ENCODE data around the gene PHKB.

Gene PHKB

DNA sequence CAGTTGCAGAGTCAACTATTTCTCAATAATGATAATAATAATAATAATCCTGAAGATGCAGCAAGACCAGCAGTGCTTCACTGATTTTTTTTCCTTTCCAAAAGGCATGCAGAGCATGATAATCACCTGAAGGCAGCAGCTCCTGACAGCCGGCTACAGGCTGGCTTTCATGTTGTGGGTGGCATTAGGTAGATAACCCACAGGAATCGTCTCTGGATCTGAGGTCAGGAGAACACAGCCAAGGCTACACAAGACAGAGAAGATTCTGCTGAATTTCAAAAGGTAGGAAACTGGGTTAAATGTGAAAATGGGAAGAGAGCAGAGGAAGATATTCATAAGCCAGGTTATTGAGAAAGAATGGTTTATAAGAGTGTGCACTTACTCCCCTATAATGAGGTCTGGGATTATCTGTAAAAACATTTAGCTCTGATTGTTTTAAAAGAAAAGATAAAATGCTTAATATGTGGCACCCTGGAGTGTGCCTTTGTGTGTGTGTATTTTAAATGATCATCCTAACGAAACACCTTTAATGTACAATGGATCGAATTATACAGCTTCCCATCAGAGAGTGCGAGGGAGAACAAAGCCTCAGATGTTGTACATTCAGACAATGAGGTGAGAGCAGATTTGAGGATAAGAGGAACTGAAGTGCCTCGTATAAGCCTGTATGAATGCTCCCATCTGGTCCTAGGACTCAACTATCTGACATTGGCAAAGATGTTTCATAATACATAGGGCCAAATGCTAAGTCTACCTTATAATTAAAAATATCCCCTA lies 273.1 kb downstream of the PHKB start:
- no peak for DNase-seq

DNA sequence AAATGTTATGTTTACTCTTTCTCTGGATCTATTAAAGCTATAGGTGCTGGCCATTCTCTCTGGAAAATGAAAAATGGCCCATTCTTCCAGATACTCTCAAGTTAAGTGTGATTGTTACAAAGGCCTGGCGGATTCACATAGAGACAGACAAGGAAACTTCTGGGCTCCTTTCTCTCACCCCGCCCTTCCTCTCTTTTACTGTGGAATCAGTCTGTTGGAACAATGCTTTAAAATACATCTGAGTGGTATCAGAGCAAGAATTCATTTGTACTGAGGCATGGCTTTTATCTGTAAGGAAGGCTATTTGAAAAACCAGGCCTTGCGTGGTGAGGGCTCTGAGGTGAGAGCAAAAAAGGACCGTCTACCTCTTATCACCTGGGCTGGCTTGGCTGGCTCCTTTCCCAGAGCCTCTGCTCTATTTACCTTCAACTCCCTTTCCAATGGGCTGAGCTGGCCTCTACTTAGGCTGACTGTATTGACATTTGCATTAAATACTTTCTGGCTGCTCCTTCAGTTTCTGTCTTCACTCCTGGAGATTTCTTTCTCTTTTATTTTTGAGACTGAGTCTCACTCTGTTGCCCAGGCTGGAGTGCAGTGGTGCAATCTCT lies 274.0 kb downstream of the PHKB start:
- DNase-seq = no peak

DNA sequence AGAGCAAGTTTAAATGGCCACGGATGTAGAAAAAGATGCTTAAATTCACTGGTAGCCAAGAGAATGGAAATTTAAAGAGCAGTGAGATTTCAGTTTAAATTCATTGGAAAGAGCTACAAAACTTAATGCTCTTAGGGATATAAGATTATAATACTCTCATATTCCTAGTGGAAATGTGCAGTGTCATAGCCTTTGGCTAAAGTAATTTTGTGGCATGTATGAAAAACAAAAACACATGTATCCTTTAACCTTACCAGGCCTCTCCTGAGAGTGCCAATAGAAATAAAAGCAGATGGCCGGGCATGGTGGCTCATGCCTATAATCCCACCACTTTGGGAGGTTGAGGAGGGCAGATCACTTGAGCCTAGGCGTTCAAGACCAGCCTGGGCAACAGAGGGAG lies 289.2 kb downstream of the PHKB start:
- DNase-seq = no peak

Data from activated CD4-positive, alpha-beta T cell treated with anti-CD3 and anti-CD28 coated beads, Interleukin-10, Interleukin-2, amounts not matched to agents 100 ng/mL and 50 ng/mL, durations not matched to agents 16 hours and 8 hours (primary cell).